Trophoblast cell (in vitro differentiated cells and primary cell): ENCODE results near the gene NFIC.

Source experiments
- DNase-seq, 2 donors: peaks; one replicate each; pipeline ENCODE4 v3.0.0-alpha.2; 2016
- H2AFZ ChIP-seq: 2 replicates; pipeline ENCODE4 v1.6.1; 2013; ENCODE audit warnings: low read length, moderate library complexity, mild to moderate bottlenecking; ENCODE audit not compliant: insufficient read depth, poor library complexity
- H2AK5ac ChIP-seq: 2 replicates; pipeline ENCODE4 v1.6.1; 2013; ENCODE audit warnings: mild to moderate bottlenecking, low read length
- H2BK120ac ChIP-seq: 2 replicates; pipeline ENCODE4 v1.6.1; 2013; ENCODE audit warnings: low read length, mild to moderate bottlenecking, moderate library complexity; ENCODE audit not compliant: insufficient read depth, poor library complexity
- H2BK12ac ChIP-seq: 2 replicates; pipeline ENCODE4 v1.6.1; 2013; ENCODE audit warnings: mild to moderate bottlenecking, low read length, moderate library complexity
- H2BK5ac ChIP-seq: 2 replicates; pipeline ENCODE4 v1.6.1; 2013; ENCODE audit warnings: low read length, low read depth, moderate library complexity, mild to moderate bottlenecking; ENCODE audit not compliant: poor library complexity
- H3K14ac ChIP-seq: 2 replicates; pipeline ENCODE4 v1.6.1; 2013; ENCODE audit warnings: mild to moderate bottlenecking, low read length
- H3K18ac ChIP-seq: 2 replicates; pipeline ENCODE4 v1.6.1; 2013; ENCODE audit warnings: mild to moderate bottlenecking, low read length
- H3K23ac ChIP-seq: 2 replicates; pipeline ENCODE4 v1.6.1; 2013; ENCODE audit warnings: low read length
- H3K27ac ChIP-seq: 2 replicates; pipeline ENCODE4 v1.5.1; 2013; ENCODE audit warnings: low read depth, mild to moderate bottlenecking, inconsistent platforms, low read length, moderate library complexity
- H3K27me3 ChIP-seq: 2 replicates; pipeline ENCODE4 v1.6.1; 2013; ENCODE audit warnings: inconsistent platforms, mild to moderate bottlenecking, low read length, moderate library complexity; ENCODE audit not compliant: insufficient read depth
- H3K36me3 ChIP-seq, 2 experiments: 1 replicate in 1 of 2; 2 replicates in 1 of 2; pipeline ENCODE4 v1.6.1; 2013; ENCODE audit warnings: low read length in 2 of 2, mild to moderate bottlenecking in 2 of 2, moderate library complexity in 1 of 2; ENCODE audit not compliant: insufficient read depth in 2 of 2, control insufficient read depth in 1 of 2
- H3K4ac ChIP-seq: 2 replicates; pipeline ENCODE4 v1.6.1; 2013; ENCODE audit warnings: low read depth, mild to moderate bottlenecking, low read length, moderate library complexity
- H3K4me1 ChIP-seq, 2 experiments: 1 replicate in 1 of 2; 2 replicates in 1 of 2; pipeline ENCODE4 v1.6.1; 2013; ENCODE audit warnings: low read length in 2 of 2, mild to moderate bottlenecking in 2 of 2, moderate library complexity in 1 of 2; ENCODE audit not compliant: insufficient read depth in 2 of 2, control insufficient read depth in 1 of 2
- H3K4me2 ChIP-seq: 2 replicates; pipeline ENCODE4 v1.6.1; 2013; ENCODE audit warnings: inconsistent platforms, mild to moderate bottlenecking, low read length, moderate library complexity
- H3K4me3 ChIP-seq: 2 replicates; pipeline ENCODE4 v1.5.1; 2013; ENCODE audit warnings: mild to moderate bottlenecking, low read depth, low read length, inconsistent platforms
- H3K79me1 ChIP-seq: one replicate; pipeline ENCODE4 v1.6.1; 2013; ENCODE audit warnings: low read length
- H3K79me2 ChIP-seq: 2 replicates; pipeline ENCODE4 v1.6.1; 2013; ENCODE audit warnings: low read length, mild to moderate bottlenecking; ENCODE audit not compliant: control insufficient read depth, insufficient read depth, poor library complexity
- H3K9ac ChIP-seq: 2 replicates; pipeline ENCODE4 v1.6.1; 2013; ENCODE audit warnings: mild to moderate bottlenecking, low read length
- H3K9me3 ChIP-seq: 2 replicates; pipeline ENCODE4 v1.6.1; 2013; ENCODE audit warnings: low read depth, mild to moderate bottlenecking, control low read depth, inconsistent platforms, low read length; ENCODE audit not compliant: insufficient read depth
- H4K12ac ChIP-seq: 2 replicates; pipeline ENCODE4 v1.6.1; 2013; ENCODE audit warnings: low read depth, mild to moderate bottlenecking, low read length, moderate library complexity
- H4K8ac ChIP-seq: 2 replicates; pipeline ENCODE4 v1.6.1; 2013; ENCODE audit warnings: low read depth, mild to moderate bottlenecking, low read length, moderate library complexity
- H4K91ac ChIP-seq: one replicate; pipeline ENCODE4 v1.6.1; 2013; ENCODE audit warnings: low read depth, mild to moderate bottlenecking, low read length, moderate library complexity
- WGBS: extraction: QIAGEN DNeasy Blood & Tissue Kit; methylation state at CpG from one replicate; pipeline ENCODE4 v1.1.7; 2013; ENCODE audit warnings: missing lambda C conversion rate; ENCODE audit not compliant: insufficient read length, insufficient coverage; ENCODE audit errors: extremely low coverage; 5-methylcytosine and 5-hydroxymethylcytosine counted together

The NFIC gene

DNA sequence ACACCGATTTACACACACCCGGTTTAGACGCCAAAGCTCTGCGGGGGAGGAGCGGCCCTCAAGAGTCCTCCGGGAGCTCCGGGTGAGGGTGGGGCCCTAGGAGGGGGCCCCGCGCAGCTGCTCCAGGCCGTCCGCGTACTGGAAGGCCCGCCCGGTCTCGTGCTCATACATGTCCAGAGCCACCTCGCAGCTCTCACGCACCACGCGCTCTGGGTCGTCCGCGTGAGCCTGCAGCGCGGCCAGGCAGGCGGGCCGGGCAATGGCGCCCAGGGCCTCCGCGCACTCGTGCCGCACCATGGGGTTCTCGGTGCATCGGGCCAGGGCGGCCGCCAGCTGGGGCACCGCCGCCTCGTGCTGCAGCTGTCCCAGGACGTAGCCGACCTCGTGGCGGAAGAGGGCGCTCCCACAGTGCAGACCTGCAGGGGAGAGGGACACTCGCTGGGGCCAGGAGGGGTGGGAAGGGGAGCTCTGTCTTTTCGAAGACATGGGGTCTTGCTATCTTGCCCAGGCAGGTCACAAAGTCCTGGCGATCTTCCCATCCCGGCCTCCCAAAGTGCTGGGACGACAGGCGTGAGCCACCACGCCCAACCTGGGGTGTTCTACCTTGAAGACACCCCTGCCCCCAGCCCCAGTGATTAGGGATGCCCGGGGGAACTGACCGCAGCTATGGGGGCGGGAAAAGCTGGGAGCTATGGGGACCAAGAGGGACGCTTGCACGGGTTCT lies 125.2 kb downstream of the NFIC start:
- Histone ChIP-seq H3K9ac (no peak overlapping the region), H2AFZ (no peak overlapping the region), H2BK120ac (no peak overlapping the region), H3K4ac (no peak overlapping the region), H2AK5ac (no peak overlapping the region), H4K12ac (no peak overlapping the region), H3K79me2 (no peaks in the 10 kb centered on the region), H3K18ac (no peak overlapping the region), H2BK5ac (no peak overlapping the region), H3K4me3 (peak overlapping the region; percentile 20), H3K36me3 (peaks cover 46 to 49% of the 10 kb centered on the region in 2 experiments), H4K91ac (no peak overlapping the region), H3K4me2 (no peak overlapping the region), H4K8ac (no peak overlapping the region), H3K27me3 (no peaks in the 10 kb centered on the region), H3K79me1 (no peaks in the 10 kb centered on the region), H3K9me3 (no peaks in the 10 kb centered on the region), H3K27ac (no peak overlapping the region), H3K4me1 (no peaks in the 10 kb centered on the region), H3K14ac (no peak overlapping the region), H2BK12ac (no peak overlapping the region), H3K23ac (no peak overlapping the region)
- no CpG with 5 or more reads among the region's 55 CpGs for WGBS
- no peak for DNase-seq

DNA sequence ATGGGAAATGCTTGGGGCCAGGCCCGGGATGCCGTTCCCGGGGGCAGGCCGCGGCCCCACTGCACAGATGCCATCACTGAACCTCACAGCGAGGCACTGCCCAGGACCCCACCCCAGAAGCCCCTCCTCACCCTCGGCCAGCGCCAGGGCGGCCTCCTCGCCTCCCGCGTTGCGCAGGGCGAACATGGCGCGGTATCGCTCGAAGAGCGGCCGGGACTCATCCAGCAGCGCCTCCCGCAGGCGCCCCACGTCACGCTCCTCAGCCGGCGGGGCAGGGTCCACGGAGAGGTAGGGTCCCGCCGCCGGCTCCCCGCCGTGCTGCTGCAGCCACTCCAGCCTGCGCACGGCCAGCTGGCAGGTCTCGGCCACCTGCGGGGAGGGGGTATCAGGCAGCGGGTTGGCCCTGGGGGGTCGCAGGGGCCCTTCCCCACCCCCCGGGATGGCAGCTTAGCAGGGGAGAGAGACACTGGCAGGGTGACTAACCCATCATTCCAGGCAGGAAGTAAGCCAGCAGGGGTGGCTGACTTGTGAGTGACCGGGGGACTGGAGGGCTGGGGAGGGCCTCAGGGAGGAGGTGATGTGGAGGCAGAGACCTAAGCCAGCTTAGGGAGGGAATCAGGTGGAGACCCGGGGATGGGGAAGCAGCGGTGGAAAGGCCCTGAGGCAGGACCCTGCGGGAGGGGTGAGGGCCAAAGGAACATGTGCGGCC lies 125.9 kb downstream of the NFIC start:
- Histone ChIP-seq H3K18ac (no peak overlapping the region), H3K14ac (no peak overlapping the region), H2AK5ac (no peak overlapping the region), H3K9me3 (no peaks in the 10 kb centered on the region), H3K27me3 (no peaks in the 10 kb centered on the region), H4K12ac (no peak overlapping the region), H3K27ac (no peak overlapping the region), H2BK12ac (no peak overlapping the region), H3K9ac (no peak overlapping the region), H4K8ac (no peak overlapping the region), H3K4me3 (no peak overlapping the region), H3K36me3 (peaks cover 49 to 54% of the 10 kb centered on the region in 2 experiments), H2AFZ (no peak overlapping the region), H3K4me1 (no peaks in the 10 kb centered on the region), H3K4me2 (no peak overlapping the region), H2BK120ac (no peak overlapping the region), H4K91ac (no peak overlapping the region), H3K79me2 (no peaks in the 10 kb centered on the region), H3K4ac (no peak overlapping the region), H3K23ac (no peak overlapping the region), H2BK5ac (no peak overlapping the region), H3K79me1 (no peaks in the 10 kb centered on the region)
- DNase-seq, result no peak
- no CpG with 5 or more reads among the region's 45 CpGs for WGBS

DNA sequence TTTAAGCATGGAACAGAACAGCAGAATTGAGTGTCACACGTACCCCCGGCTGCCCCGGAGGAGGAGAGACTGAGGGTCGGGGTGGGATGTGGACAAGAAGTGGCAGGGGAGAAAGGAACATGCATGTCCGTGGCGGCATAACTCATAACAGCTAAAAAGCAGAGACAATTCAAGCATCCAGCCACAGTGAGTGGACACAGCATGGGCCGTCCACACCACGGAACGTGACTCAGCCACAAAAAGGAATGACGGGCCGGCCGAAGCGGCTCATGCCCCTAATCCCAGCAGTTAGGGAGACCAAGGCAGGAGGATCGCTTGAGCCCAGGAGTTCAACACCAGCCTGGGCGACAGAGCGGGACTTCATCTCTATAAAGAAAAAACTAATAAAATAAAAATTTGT lies 126.5 kb downstream of the NFIC start:
- Histone ChIP-seq H3K4me3 (no peak overlapping the region), H2BK120ac (no peak overlapping the region), H3K23ac (no peak overlapping the region), H3K79me2 (no peaks in the 10 kb centered on the region), H2AFZ (no peak overlapping the region), H3K4me1 (no peaks in the 10 kb centered on the region), H3K4me2 (no peak overlapping the region), H3K36me3 (peaks cover 49 to 57% of the 10 kb centered on the region in 2 experiments), H3K27ac (no peak overlapping the region), H2BK12ac (no peak overlapping the region), H3K9me3 (no peaks in the 10 kb centered on the region), H3K79me1 (no peaks in the 10 kb centered on the region), H3K18ac (no peak overlapping the region), H3K4ac (no peak overlapping the region), H4K91ac (no peak overlapping the region), H2AK5ac (no peak overlapping the region), H4K8ac (no peak overlapping the region), H3K14ac (no peak overlapping the region), H3K27me3 (no peaks in the 10 kb centered on the region), H3K9ac (peak overlapping the region; percentile 55), H2BK5ac (no peak overlapping the region), H4K12ac (no peak overlapping the region)
- no CpG with 5 or more reads among the region's 16 CpGs for WGBS
- DNase-seq, result no peak

DNA sequence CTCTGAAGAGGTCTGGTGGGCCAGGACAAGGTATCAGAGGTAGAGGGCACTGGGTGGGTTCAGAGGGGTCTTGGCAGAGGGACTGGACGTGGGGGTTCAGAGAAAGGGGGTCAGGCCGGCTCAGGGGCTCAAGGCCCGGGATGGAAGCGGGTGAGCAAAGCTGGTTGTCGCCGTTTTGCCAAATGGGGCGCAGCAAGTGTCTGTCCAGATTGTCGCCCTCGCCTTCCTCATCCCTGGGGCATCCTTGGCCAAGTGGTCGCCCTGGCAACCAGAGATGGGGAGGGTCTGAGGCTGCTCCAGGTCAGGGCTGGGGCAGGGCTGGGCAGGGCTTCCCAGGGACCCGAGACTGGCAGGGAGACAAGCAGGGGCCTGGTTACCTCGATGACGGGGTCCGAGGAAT lies 127.3 kb downstream of the NFIC start:
- H3K4me3 ChIP-seq, result no peak overlapping the region
- H3K4me1 ChIP-seq, result no peaks in the 10 kb centered on the region
- no peak overlapping the region for H3K4me2 ChIP-seq
- no peak overlapping the region for H2AK5ac ChIP-seq
- peaks cover 49 to 57% of the 10 kb centered on the region in 2 experiments for H3K36me3 ChIP-seq
- H2BK120ac ChIP-seq, result no peak overlapping the region
- H4K91ac ChIP-seq, result no peak overlapping the region
- H3K79me1 ChIP-seq, result no peaks in the 10 kb centered on the region
- no peak overlapping the region for H2BK12ac ChIP-seq
- no peak overlapping the region for H3K4ac ChIP-seq
- no peak overlapping the region for H2BK5ac ChIP-seq
- H3K14ac ChIP-seq, result no peak overlapping the region
- WGBS, result no CpG with 5 or more reads among the region's 14 CpGs
- H4K12ac ChIP-seq, result no peak overlapping the region
- H2AFZ ChIP-seq, result no peak overlapping the region
- H3K18ac ChIP-seq, result no peak overlapping the region
- no peak overlapping the region for H3K9ac ChIP-seq
- H3K27ac ChIP-seq, result no peak overlapping the region
- no peak overlapping the region for H4K8ac ChIP-seq
- no peaks in the 10 kb centered on the region for H3K27me3 ChIP-seq
- H3K79me2 ChIP-seq, result no peaks in the 10 kb centered on the region
- H3K23ac ChIP-seq, result no peak overlapping the region
- no peak for DNase-seq
- no peaks in the 10 kb centered on the region for H3K9me3 ChIP-seq
